H9 (cell line): ENCODE data around the gene TMEM91. TPM values are rescaled to one million over a fixed set of nuclear protein-coding genes. Genes with fewer than 3 reads are reported as not detected.

Experiments used
- DNase-seq: peaks from one replicate; pipeline ENCODE4 v3.0.0-alpha.2; 2017
- H2AFZ ChIP-seq: one replicate; pipeline ENCODE4 v1.6.1; 2013; ENCODE audit warnings: mild to moderate bottlenecking, low read length, control low read depth, moderate library complexity
- H2AK5ac ChIP-seq: 2 replicates; pipeline ENCODE4 v1.6.1; 2013; ENCODE audit warnings: low read length, control low read depth, mixed read lengths; ENCODE audit not compliant: insufficient read length
- H2BK120ac ChIP-seq: one replicate; pipeline ENCODE4 v1.6.1; 2013; ENCODE audit warnings: low read depth, mild to moderate bottlenecking, low read length, control low read depth, inconsistent platforms; ENCODE audit not compliant: poor library complexity, severe bottlenecking
- H2BK12ac ChIP-seq: 2 replicates; pipeline ENCODE4 v1.6.1; 2013; ENCODE audit warnings: low read length, control low read depth, mixed read lengths, low read depth; ENCODE audit not compliant: insufficient read length
- H2BK15ac ChIP-seq: 2 replicates; pipeline ENCODE4 v1.6.1; 2013; ENCODE audit warnings: low read depth, low read length, control low read depth
- H2BK20ac ChIP-seq: one replicate; pipeline ENCODE4 v1.6.1; 2013; ENCODE audit warnings: low read depth, mild to moderate bottlenecking, low read length, control low read depth, inconsistent platforms; ENCODE audit not compliant: poor library complexity, severe bottlenecking
- H2BK5ac ChIP-seq: 2 replicates; pipeline ENCODE4 v1.6.1; 2013; ENCODE audit warnings: low read length, control low read depth, mixed read lengths; ENCODE audit not compliant: insufficient read length
- H3K14ac ChIP-seq: 2 replicates; pipeline ENCODE4 v1.6.1; 2013; ENCODE audit warnings: low read length, control low read depth; ENCODE audit not compliant: insufficient read depth
- H3K18ac ChIP-seq: 2 replicates; pipeline ENCODE4 v1.6.1; 2013; ENCODE audit warnings: low read depth, mild to moderate bottlenecking, mixed read lengths, low read length, control low read depth; ENCODE audit not compliant: insufficient read length
- H3K23ac ChIP-seq: 2 replicates; pipeline ENCODE4 v1.6.1; 2013; ENCODE audit warnings: low read length, control low read depth, mixed read lengths, low read depth; ENCODE audit not compliant: insufficient read length
- H3K23me2 ChIP-seq: 2 replicates; pipeline ENCODE4 v1.6.1; 2013; ENCODE audit warnings: low read depth, mild to moderate bottlenecking, mixed read lengths, low read length, control low read depth; ENCODE audit not compliant: insufficient read length, poor library complexity, severe bottlenecking
- H3K27ac ChIP-seq: 2 replicates; pipeline ENCODE4 v1.5.1; 2013; ENCODE audit warnings: low read length, control low read depth, mixed read lengths, low read depth; ENCODE audit not compliant: insufficient read length
- H3K27me3 ChIP-seq: 2 replicates; pipeline ENCODE4 v1.6.1; 2013; ENCODE audit warnings: low read length, control low read depth, inconsistent platforms; ENCODE audit not compliant: insufficient read depth
- H3K4ac ChIP-seq: 2 replicates; pipeline ENCODE4 v1.6.1; 2013; ENCODE audit warnings: low read depth, mild to moderate bottlenecking, control low read depth, inconsistent platforms, low read length, moderate library complexity
- H3K4me1 ChIP-seq: 2 replicates; pipeline ENCODE4 v1.6.1; 2013; ENCODE audit warnings: low read length, control low read depth, inconsistent platforms; ENCODE audit not compliant: insufficient read depth
- H3K4me2 ChIP-seq: 2 replicates; pipeline ENCODE4 v1.6.1; 2013; ENCODE audit warnings: low read length, control low read depth, mixed read lengths; ENCODE audit not compliant: insufficient read length, insufficient read depth
- H3K56ac ChIP-seq: 2 replicates; pipeline ENCODE4 v1.6.1; 2013; ENCODE audit warnings: low read depth, mild to moderate bottlenecking, mixed read lengths, low read length, control low read depth; ENCODE audit not compliant: insufficient read length
- H3K79me1 ChIP-seq: 2 replicates; pipeline ENCODE4 v1.6.1; 2013; ENCODE audit warnings: low read depth, mild to moderate bottlenecking, moderate library complexity, low read length, control low read depth, inconsistent platforms; ENCODE audit not compliant: insufficient read depth, poor library complexity, severe bottlenecking
- H3K79me2 ChIP-seq: 2 replicates; pipeline ENCODE4 v1.6.1; 2013; ENCODE audit warnings: low read length, control low read depth, inconsistent platforms; ENCODE audit not compliant: insufficient read depth
- H3K9ac ChIP-seq: 2 replicates; pipeline ENCODE4 v1.6.1; 2013; ENCODE audit warnings: low read length, control low read depth, mixed read lengths; ENCODE audit not compliant: insufficient read length; ENCODE audit errors: extremely low read depth
- H3K9me3 ChIP-seq: one replicate; pipeline ENCODE4 v1.6.1; 2013; ENCODE audit warnings: low read depth, low read length, inconsistent platforms; ENCODE audit not compliant: control insufficient read depth
- H3T11ph ChIP-seq: one replicate; pipeline ENCODE4 v1.6.1; 2013; ENCODE audit warnings: mild to moderate bottlenecking, low read length, control low read depth, inconsistent platforms
- H4K20me1 ChIP-seq: one replicate; pipeline ENCODE4 v1.6.1; 2013; ENCODE audit not compliant: control insufficient read depth, insufficient read length, insufficient read depth
- H4K5ac ChIP-seq: 2 replicates; pipeline ENCODE4 v1.6.1; 2013; ENCODE audit warnings: low read depth, mild to moderate bottlenecking, mixed read lengths, low read length, control low read depth; ENCODE audit not compliant: insufficient read length
- H4K8ac ChIP-seq: replicated peaks from 2 replicates; pipeline ENCODE4 v1.6.1; 2013; ENCODE audit warnings: low read length, control low read depth, mixed read lengths, low read depth; ENCODE audit not compliant: insufficient read length
- H4K91ac ChIP-seq: 2 replicates; pipeline ENCODE4 v1.6.1; 2013; ENCODE audit warnings: low read depth, mild to moderate bottlenecking, moderate library complexity, mixed read lengths, low read length, control low read depth; ENCODE audit not compliant: insufficient read length
- H3K27ac Mint-ChIP-seq, 3 experiments: 2 replicates in 2 of 3; 3 replicates in 1 of 3; pipeline ENCODE4 v1.8.0; 2020 to 2021; ENCODE audit warnings: mixed read lengths in 3 of 3, mild to moderate bottlenecking in 1 of 3, moderate library complexity in 1 of 3
- H3K27me3 Mint-ChIP-seq: 2 replicates; pipeline ENCODE4 v1.8.0; 2021; ENCODE audit warnings: low read depth, mild to moderate bottlenecking, moderate library complexity, mixed read lengths
- H3K36me3 Mint-ChIP-seq, 3 experiments: 2 replicates in 2 of 3; 3 replicates in 1 of 3; pipeline ENCODE4 v1.8.0; 2020 to 2021; ENCODE audit warnings: low read depth in 3 of 3, mixed read lengths in 3 of 3; ENCODE audit not compliant: insufficient read depth in 1 of 3
- H3K4me1 Mint-ChIP-seq, 2 experiments: 2 replicates each; pipeline ENCODE4 v1.8.0; 2020; ENCODE audit warnings: mixed read lengths in 2 of 2
- H3K4me3 Mint-ChIP-seq, 2 experiments: 2 replicates in 1 of 2; 3 replicates in 1 of 2; pipeline ENCODE4 v1.8.0; 2020 to 2021; ENCODE audit warnings: mild to moderate bottlenecking in 2 of 2, mixed read lengths in 2 of 2, moderate library complexity in 1 of 2
- H3K9me3 Mint-ChIP-seq, 2 experiments: 2 replicates in 1 of 2; 3 replicates in 1 of 2; pipeline ENCODE4 v1.8.0; 2020; ENCODE audit warnings: mild to moderate bottlenecking in 2 of 2, mixed read lengths in 2 of 2, moderate library complexity in 1 of 2
- WGBS: extraction: QIAGEN DNeasy Blood & Tissue Kit; methylation state at CpG from one replicate; pipeline ENCODE4 v1.1.7; 2013; ENCODE audit warnings: missing lambda C conversion rate, low lambda C conversion rate, mixed read lengths; ENCODE audit not compliant: insufficient read length; ENCODE audit errors: extremely low coverage; 5-methylcytosine and 5-hydroxymethylcytosine counted together
- total RNA-seq: library from RNA; stranded (reverse); gene quantifications from 2 replicates; pipeline ENCODE4 v1.2.1, GENCODE V29; 2021
- TF ChIP-seq, protein P1 (sequence below): fragments of 200-600 bp; sonication (generic); conservative IDR thresholded peaks from 3 replicates; pipeline ENCODE4 v1.8.0; 2021; ENCODE audit warnings: antibody characterized with exemption, mild to moderate bottlenecking

TMEM91 gene
- total RNA-seq, 1 experiment from 2014 or later: 5.7 TPM

DNA sequence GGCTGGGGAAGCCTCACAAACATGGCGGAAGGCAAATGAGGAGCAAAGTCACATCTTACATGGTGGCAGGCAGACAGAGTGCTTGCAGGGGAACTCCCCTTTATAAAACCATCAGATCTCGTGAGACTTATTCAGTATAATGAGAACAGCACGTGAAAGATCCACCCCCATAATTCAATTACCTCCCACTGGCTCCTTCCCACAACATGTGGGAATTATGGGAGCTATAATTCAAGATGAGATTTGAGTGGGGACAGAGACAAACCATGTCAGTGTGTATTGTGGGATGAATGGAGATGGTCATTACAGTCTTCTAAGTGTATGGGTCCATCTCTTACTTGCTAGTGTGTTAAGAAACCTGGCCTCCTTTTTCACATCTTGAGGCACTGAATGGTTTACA, 25.7 kb downstream of the TMEM91 start:
- no peak overlapping the region for H3K9ac ChIP-seq
- H4K8ac ChIP-seq: no peak overlapping the region
- H4K91ac ChIP-seq: no peak overlapping the region
- H3K27ac Mint-ChIP-seq: no peak overlapping the region; a peak in 1 of 7 replicates
- H3K9me3 Mint-ChIP-seq: no peaks in the 10 kb centered on the region; a peak in 1 of 5 replicates
- no peak overlapping the region for H4K5ac ChIP-seq
- no peaks in the 10 kb centered on the region for H3K9me3 ChIP-seq
- no peak overlapping the region for H3K27ac ChIP-seq
- H3K56ac ChIP-seq: no peak overlapping the region
- H3K4ac ChIP-seq: no peak overlapping the region
- TF ChIP-seq, protein P1, sequence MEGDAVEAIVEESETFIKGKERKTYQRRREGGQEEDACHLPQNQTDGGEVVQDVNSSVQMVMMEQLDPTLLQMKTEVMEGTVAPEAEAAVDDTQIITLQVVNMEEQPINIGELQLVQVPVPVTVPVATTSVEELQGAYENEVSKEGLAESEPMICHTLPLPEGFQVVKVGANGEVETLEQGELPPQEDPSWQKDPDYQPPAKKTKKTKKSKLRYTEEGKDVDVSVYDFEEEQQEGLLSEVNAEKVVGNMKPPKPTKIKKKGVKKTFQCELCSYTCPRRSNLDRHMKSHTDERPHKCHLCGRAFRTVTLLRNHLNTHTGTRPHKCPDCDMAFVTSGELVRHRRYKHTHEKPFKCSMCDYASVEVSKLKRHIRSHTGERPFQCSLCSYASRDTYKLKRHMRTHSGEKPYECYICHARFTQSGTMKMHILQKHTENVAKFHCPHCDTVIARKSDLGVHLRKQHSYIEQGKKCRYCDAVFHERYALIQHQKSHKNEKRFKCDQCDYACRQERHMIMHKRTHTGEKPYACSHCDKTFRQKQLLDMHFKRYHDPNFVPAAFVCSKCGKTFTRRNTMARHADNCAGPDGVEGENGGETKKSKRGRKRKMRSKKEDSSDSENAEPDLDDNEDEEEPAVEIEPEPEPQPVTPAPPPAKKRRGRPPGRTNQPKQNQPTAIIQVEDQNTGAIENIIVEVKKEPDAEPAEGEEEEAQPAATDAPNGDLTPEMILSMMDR: no peak
- H3K27me3 Mint-ChIP-seq: no peaks in the 10 kb centered on the region; the same call in 1 of the 2 replicates
- no peak overlapping the region for H2AFZ ChIP-seq
- no peaks in the 10 kb centered on the region for H3K4me1 ChIP-seq
- H3K23me2 ChIP-seq: peaks cover 7% of the 10 kb centered on the region
- no peak overlapping the region for H3T11ph ChIP-seq
- peaks cover 6% of the 10 kb centered on the region for H3K79me1 ChIP-seq
- no peaks in the 10 kb centered on the region for H4K20me1 ChIP-seq
- no peak overlapping the region for H2AK5ac ChIP-seq
- no peak overlapping the region for H3K18ac ChIP-seq
- no peak overlapping the region for H2BK5ac ChIP-seq
- H2BK15ac ChIP-seq: no peak overlapping the region
- H3K36me3 Mint-ChIP-seq: peaks cover 0 to 1% (median 0%) of the 10 kb centered on the region in 3 experiments; a peak in 2 of 7 replicates
- no peak for DNase-seq
- no peaks in the 10 kb centered on the region for H3K27me3 ChIP-seq
- H2BK120ac ChIP-seq: no peak overlapping the region
- H3K79me2 ChIP-seq: no peaks in the 10 kb centered on the region
- no peak overlapping the region for H3K23ac ChIP-seq
- no peak overlapping the region for H2BK20ac ChIP-seq
- H3K4me1 Mint-ChIP-seq: peaks cover 15% of the 10 kb centered on the region in 2 experiments
- no peak overlapping the region for H2BK12ac ChIP-seq
- no peak overlapping the region for H3K4me3 Mint-ChIP-seq
- no peak overlapping the region for H3K4me2 ChIP-seq
- no CpG with 5 or more reads among the region's 3 CpGs for WGBS
- H3K14ac ChIP-seq: no peak overlapping the region
